ELF-1 (cell line): ENCODE results near the gene POLN.

Experiments
- DNase-seq: peaks from one replicate; pipeline ENCODE4 v3.0.0-alpha.2; 2016; ENCODE audit warnings: low read depth, low spot score

Gene POLN

DNA sequence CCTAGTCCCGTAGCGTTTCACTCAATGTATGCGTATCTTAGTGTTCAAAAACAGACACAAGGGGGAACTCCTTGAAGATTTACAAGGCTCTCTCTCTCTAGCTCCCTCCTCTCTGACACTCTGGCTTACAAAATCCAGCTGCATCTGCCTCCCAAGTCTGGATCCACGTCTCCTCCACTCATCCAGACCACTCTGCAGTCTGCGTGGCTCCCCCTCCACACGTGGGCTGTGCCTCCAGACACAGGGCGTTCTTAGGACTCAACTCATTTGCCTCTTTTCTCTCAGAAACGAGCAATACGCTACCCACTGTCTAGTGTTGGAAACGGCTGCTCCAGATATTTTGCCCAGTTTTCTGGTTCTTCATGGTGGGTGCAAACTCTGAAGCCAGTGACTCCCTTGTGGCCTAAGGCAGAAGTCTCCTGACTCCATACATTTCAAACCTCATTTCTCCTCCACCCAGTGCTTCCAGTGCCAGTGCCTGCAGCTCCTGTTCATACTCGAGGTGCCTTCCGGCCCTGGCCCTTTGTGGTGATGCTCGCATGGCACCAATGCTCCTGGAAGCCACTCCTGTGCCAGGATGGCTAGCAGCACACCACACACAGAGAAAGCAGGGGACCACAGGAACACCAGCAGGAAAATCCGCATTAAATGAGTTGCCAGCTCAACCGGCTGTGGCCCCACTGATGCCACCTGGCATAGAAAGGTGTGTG, 158.7 kb downstream of the POLN start:
- DNase-seq, result no peak

GRCh38 chr4:2082627-2083026, 159.3 kb downstream of the POLN start:
- no peak for DNase-seq

DNA sequence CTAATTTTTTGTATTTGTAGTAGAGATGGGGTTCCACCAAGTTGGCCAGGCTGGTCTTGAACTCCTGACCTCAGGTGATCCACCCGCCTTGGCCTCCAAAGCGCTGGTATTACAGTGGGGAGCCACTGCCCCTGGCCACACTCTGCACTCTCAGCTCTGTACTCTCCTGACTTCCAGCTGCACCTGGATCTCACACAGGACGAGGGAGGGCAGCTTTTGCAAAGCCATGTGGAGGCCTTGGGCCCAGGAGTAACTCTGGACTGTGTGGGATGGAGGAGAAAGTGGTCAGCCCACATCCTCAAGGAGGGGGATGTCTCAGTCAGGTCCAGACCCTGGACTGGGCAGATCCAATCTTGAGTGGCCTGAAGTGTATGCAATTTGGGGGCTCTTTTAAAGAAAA, 159.8 kb downstream of the POLN start:
- DNase-seq, result no peak

DNA sequence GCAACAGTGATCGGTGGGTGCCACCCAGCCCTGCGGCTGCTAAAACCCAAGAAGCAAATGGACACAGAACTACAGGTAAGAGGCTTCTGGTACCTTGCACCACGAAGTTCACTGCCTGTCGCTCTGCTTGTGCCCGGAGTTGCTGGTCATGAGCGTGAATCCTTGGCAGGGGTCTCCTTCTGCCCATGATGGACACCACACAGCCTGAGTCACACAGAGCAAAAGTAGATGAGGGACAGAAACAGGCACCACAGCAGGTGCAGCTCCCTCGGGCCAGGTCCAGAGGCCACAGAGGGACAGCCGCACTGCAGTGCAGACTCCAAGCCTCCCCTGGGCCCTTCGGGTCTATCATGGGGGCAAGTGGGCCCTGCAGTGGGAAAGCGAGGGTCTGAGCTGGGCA, 160.4 kb downstream of the POLN start:
- DNase-seq, result no peak

GRCh38 chr4:2080429-2081300, 161.3 kb downstream of the POLN start:
- no peak for DNase-seq

DNA sequence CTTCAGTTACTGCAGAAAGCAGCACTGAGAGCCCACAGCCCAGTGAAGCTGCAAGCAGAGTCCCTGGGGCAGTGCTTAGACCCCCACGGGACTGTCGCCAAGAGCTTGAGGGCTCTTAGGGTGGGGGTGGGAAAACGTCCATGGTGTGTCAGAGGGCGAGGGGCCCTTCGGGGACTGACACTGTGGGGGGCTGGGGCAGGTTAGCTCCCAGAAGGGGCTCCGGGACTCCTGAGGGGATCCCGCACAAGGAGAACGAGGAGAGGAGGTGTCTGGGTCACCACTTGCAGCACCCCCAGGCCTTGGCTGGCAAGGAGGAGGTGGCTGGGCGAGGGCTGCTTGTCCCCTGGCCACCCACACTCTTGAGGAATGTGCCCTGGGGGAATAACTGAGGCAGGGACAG, 162.0 kb downstream of the POLN start:
- no peak for DNase-seq

DNA sequence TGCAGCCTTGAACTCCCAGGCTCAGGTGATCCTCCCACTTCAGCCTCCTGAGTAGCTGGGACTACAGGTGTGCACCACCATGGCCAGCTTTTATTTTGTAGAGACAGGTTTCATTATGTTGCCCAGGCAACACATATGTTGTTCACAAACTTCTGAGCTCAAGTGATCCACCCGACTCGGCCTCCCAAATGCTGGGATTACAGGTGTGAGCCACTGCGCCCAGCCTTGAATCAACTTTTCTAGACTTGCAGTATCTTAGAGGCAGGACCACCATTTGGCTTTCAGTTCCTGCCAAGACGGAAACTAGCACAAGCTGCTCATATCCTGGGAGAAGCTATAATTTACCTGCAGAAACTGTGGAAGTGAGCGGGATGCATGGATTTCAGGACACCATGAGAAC, 162.9 kb downstream of the POLN start:
- no peak for DNase-seq

DNA sequence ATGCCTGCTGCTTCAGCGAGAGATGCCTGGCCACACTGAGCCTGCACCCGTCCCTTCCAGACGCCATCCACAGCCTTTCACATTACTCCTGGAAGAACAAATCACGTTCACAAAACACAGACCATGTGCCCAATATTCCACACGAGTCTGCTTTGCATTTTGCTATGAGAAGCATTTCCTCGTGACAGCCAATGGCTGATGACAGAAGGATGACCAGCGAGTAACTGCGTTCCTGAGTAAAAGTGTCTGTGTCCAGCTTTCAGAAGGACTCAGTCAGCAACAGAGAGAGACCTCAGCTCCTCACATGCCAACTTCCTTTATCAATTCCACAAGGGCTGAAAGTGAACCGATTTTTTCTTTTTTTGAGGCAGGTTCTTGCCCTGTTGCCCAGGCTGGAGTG, 163.3 kb downstream of the POLN start:
- DNase-seq, result no peak

GRCh38 chr4:2077537-2078460, 164.1 kb downstream of the POLN start:
- no peak for DNase-seq

DNA sequence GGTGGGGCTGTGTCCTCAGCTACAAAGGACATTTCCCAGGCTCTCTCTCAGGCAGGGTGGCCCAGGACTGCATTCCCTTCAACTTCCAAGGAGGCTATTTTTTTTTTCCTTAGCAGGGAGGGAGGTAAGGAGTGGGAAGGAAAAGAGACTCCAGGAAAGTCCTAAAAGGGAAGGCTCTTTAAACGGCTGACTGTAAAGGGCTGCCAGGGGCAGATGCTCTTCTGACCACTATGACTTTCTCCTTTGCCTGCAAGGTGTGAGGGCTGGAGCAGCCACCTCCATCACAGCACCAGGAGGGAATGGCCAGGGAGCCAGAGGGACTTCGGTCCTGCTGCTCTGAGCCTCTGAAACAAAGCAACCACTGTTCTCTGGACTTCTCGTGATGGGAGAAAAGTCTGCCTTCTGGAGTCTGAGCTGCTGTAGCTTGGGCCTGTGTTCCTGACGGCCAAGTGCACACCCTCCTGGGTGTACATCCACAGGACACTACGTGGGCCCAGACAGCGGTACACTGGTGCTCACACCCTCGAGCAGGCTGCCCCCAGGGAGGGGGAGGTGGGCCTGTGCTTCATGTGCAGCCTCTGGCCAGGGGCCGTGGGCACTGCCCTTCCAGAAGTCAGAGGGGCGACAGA, 164.9 kb downstream of the POLN start:
- DNase-seq, result no peak

- DNase-seq, result no peak
Observed at GRCh38 chr4:2075987-2076907, 165.7 kb downstream of the POLN start.

DNA sequence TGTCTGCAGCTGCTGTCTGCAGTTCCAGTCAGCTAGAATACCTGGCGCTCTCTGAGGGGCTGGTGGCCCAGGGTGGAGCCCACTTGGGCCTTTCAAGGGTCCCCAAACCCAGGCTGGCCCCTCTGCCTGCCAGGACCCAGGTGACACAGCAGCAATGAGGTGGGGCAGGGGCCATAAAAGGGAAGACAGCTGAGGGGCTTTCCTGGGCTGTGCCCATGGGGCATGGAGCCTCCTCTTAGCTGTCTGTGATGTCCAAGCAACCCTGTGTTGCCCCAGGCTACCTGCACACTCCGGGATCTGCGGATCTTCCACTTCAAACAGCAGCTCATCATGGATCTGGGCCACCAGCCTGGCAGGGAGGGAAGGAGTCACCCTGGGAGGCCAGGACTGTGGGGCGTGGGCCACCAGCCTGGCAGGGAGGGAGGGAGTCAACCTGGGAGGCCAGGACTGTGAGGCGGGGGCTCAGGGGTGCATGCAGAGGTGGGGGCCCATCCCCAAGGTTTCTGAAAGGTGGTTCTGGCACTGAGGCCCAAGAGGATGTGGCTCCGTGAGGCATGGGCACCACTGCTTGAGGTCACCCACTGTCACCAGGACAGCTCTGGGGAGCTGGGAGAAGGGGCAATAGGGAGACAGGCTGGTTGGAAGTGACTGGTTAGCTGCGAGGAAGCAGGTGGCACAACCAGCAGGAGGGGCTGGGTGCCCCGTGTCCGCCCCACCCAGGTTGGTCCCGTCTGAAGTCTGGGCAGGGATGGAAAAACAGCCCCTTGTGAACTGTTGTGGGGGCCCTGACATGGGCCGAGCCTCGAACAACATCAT, 166.5 kb downstream of the POLN start:
- no peak for DNase-seq

GRCh38 chr4:2074588-2074987, 167.3 kb downstream of the POLN start:
- no peak for DNase-seq

DNA sequence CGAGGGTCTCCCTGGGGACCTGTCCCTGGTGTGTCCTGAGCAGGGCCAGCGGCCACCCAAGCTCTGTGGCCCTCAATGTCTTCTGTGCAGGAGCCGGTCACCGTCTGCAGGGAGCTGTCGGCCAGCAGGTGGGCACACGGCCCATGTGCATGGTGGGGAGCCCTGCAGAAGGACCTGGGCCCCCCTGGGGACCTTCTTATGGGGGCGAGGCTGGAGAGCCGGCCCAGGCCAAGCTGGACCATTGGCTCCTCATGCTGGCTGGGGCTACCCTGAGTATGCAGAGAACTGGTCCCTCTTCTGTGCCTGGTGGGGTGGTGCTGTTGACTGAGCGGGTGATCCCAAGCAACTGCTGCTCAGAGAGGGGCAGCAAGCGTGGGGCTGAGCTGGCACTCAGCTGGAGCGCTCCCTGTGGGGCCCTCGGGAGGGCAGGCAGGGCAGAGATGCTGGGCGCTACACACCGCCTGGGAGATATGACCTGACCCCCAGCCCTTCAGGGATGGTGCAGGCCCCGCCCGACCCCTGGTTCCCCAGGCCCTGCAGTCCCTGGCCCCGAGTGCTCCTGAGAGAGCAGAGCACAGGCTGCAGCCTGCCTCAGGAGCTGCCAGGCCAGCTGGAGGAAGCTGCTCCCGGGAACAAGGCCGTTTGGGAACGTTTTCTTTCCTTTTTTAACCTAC, 168.0 kb downstream of the POLN start:
- no peak for DNase-seq

DNA sequence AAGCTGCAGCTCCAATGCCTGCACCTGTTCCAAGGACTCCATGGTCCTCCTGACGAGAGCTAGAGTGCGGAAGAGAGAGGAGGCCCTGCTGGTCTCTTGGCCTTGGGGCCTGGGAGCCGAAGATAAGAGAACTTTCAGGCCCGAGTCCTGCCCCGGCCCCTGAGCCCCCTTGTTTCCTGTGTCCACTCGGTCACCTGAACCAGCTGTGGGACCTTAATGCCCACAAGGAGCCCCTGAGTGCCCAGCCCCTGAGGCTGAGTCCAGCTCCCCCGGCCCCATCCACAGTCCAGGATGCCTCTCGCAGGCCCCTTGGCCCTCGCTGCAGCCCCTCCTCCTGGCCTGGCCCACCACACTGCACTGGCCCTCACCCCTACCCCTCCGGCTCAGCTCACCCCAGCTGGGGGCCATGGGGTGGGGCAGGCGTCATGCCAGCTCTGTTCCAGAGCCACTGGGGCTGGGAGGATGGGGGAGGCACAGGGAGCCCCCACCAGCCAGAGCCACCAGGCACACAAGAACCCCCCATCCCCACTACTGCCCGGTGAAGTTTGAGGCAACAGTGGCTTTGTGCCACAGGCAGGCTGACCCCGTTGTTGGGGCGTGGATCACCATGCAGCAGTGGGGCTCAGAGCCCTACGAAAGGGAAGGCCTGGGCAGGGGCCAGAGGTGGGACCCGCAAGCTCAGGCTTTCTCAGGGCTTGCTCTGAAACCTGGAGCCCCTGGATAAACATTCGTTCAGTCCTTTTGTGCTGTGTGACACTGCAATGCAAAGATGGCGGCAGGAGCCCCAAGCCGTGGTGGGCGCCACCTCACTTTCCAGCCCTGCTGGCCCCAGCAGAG, 168.7 kb downstream of the POLN start:
- no peak for DNase-seq

DNA sequence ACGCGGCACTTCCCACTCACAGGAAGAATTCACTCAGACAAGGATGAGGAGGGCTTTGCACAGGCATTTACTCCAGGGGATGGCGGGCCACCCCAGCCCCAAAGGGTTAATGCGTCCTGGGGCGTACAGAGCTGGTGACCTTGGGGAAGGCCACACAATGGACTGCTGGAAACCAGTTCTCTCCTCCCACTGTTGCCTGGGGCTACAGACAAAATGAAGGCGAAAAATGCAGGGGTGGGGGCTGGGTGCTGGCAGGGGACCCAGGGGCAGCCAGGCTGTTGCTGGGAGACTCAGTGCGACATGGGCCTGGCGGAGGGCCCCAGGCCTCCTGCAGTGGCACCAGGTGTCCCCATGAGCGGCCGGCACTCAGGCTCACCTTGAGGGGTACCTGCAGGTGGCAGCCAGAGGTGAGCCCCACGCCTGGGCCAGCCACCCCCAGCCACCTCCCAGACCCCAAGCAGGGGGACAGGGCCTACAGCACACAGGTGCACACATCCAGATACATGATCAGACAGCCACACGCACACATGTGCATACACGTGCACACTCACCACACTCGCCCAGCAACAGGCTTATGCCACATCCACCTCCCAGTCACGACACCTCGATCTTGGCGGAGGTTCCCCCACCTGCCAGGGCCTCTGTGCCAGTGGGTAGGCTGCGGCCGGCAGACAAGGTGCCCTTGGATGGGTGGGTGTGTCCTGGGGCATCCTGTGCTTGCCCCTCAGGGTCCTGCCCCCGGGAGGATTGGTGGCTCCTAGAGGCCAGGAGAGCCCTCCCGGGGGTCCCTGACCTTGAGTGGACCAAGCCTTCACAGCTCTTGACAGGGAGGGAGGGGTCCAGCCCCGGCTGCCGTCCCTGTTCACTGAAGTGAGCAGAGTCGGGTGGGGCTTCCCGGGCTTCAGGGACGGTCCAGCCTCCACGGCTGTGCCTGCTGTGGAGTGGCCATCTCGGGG, 169.7 kb downstream of the POLN start:
- DNase-seq, result peak; percentile 77
